ENCODE data around the gene PDP2. TPM values are rescaled to one million over a fixed set of nuclear protein-coding genes. Genes with fewer than 3 reads are reported as not detected.

PDP2 gene
- total and polyA plus RNA-seq, 10 of the 15 experiments (the other 5 are each of a cell fraction or from before 2014, with no cell fraction given): 1.9 to 31.1 (median 6.2) TPM

- CTCF ChIA-PET: interaction anchor here (1.3 kb wide), 1 partner anchor 46 kb away, joined by 4 read pairs; no protein-coding TSS in a partner anchor
- Histone ChIP-seq H3K36me3 (ENCODE audit: control insufficient read depth in 2 of 2, insufficient read depth in 2 of 2, low read length in 1 of 2) (no peaks in the 10 kb centered on the region), H3K9me3 (replicated peaks; ENCODE audit: control insufficient read depth, insufficient read depth, low read length) (no peaks in the 10 kb centered on the region), H3K4me1 (ENCODE audit: control insufficient read depth, insufficient read depth, low read length) (no peaks in the 10 kb centered on the region), H3K9ac (ENCODE audit: control insufficient read depth, insufficient read depth, low read length) (no peak overlapping the region), H3K27me3 (replicated peaks in 1 of 2; ENCODE audit: control insufficient read depth in 2 of 2, insufficient read depth in 2 of 2, low read length in 1 of 2) (no peaks in the 10 kb centered on the region; a peak in 2 of 4 replicates), H3K4me2 (ENCODE audit: control insufficient read depth, insufficient read depth) (no peak overlapping the region), H3K4me3 (no peak overlapping the region), H4K20me1 (ENCODE audit: control insufficient read depth, insufficient read depth) (no peaks in the 10 kb centered on the region), H2AFZ (ENCODE audit: control insufficient read depth, low read depth, low read length) (no peak overlapping the region), H3K27ac (ENCODE audit: control insufficient read depth, insufficient read depth) (no peak overlapping the region), H3K79me2 (ENCODE audit: control insufficient read depth, insufficient read depth, low read length) (no peaks in the 10 kb centered on the region)
- no peak for TF ChIP-seq ASH2L (IDR thresholded peaks at IDR 0.05; ENCODE audit: borderline replicate concordance, low read depth)
- TF ChIP-seq ZNF207 (IDR thresholded peaks at IDR 0.05; ENCODE audit: borderline replicate concordance): no peak
- TF ChIP-seq HDAC6 (IDR thresholded peaks at IDR 0.05; ENCODE audit: unreplicated experiment): no peak
- no peak for TF ChIP-seq ZBTB11 (CRISPR knock-in tag; IDR thresholded peaks at IDR 0.05)
- TF ChIP-seq SUPT20H (IDR thresholded peaks at IDR 0.05; ENCODE audit: borderline replicate concordance, control insufficient read depth, low read depth, low read length): no peak
- no peak for TF ChIP-seq IRF5 (IDR thresholded peaks at IDR 0.05; ENCODE audit: borderline replicate concordance)
- no peak for TF ChIP-seq RUNX3 (IDR thresholded peaks at IDR 0.05; ENCODE audit: low read length)
- no peak for TF ChIP-seq ZBTB4 (CRISPR knock-in tag; IDR thresholded peaks at IDR 0.05)
- no peak for TF ChIP-seq SMAD5 (IDR thresholded peaks at IDR 0.05; ENCODE audit: low read depth)
- TF ChIP-seq TBL1XR1 (IDR thresholded peaks at IDR 0.05; ENCODE audit: low read depth, low read length): no peak
- no peak for TF ChIP-seq ZSCAN29 (IDR thresholded peaks at IDR 0.05)
- TF ChIP-seq MAX (IDR thresholded peaks at IDR 0.05; ENCODE audit: low read depth, low read length): no peak
- TF ChIP-seq TCF12 (IDR thresholded peaks at IDR 0.05; ENCODE audit: low read depth, low read length): no peak
- no peak for TF ChIP-seq HSF1 (IDR thresholded peaks at IDR 0.05; ENCODE audit: low read depth, low read length)
- ATAC-seq (no peak), FAIRE-seq (no peak), DNase-seq (ENCODE audit: low read depth, low spot score) (no peak)
- no TSS peak for BruUV-seq (replicated peaks)
- RAD21 ChIA-PET (ENCODE audit: unreplicated experiment): no interaction called here
- intact Hi-C loops (cut with micrococcal nuclease; ENCODE audit: unreplicated experiment): no loop called here
- SMC1A ChIA-PET (ENCODE audit: uncharacterized antibody, unreplicated experiment): no interaction called here
- in situ Hi-C loops (cut with MboI): no loop called here
- POLR2A ChIA-PET: no interaction called here
- 5% methylated on average over 4 of the region's 4 CpGs for WGBS (ENCODE audit: insufficient coverage, insufficient replicate concordance, low lambda C conversion rate, missing lambda C conversion rate)
Observed at GRCh38 chr16:66913711-66914110, 33.4 kb downstream of the PDP2 start.

All from GM12878 (cell line).